ENCODE results near the gene VGLL4.

Gene VGLL4

DNA sequence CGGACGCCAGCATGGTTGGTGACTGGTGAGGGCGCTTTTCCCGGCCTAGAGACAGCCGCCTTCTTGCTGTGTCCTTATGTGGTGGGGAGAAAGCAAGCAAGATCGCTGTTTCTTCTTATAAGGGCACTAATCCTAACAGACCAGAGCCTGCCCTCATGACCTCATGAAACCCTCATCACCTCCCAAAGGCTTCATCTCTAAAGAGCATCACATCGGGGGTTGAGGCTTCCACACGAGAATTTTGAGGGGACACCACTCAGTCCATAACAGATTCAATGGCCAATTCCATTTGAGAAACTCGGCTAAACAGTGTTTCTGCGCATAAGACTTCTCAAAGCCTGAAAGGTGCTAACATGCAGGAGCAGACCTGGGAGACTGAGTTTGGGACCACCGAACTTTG, 54.0 kb downstream of the VGLL4 start:
- no peak for DNase-seq (ENCODE audit: low read depth in 2 of 2)
- H3K4me3 ChIP-seq (replicated peaks in 1 of 2; ENCODE audit: low read depth in 2 of 2, low read length in 2 of 2) = no peak overlapping the region
- no peak for TF ChIP-seq CTCF (IDR thresholded peaks at IDR 0.05; ENCODE audit: low read depth, low read length)

- DNase-seq (ENCODE audit: low read depth in 2 of 2) = no peak
- no peak overlapping the region for H3K4me3 ChIP-seq (replicated peaks in 1 of 2; ENCODE audit: low read depth in 2 of 2, low read length in 2 of 2)
- no peak for TF ChIP-seq CTCF (IDR thresholded peaks at IDR 0.05; ENCODE audit: low read depth, low read length)
These were observed 55.0 kb downstream of the VGLL4 start for GRCh38 chr3:11588755-11589154.

DNA sequence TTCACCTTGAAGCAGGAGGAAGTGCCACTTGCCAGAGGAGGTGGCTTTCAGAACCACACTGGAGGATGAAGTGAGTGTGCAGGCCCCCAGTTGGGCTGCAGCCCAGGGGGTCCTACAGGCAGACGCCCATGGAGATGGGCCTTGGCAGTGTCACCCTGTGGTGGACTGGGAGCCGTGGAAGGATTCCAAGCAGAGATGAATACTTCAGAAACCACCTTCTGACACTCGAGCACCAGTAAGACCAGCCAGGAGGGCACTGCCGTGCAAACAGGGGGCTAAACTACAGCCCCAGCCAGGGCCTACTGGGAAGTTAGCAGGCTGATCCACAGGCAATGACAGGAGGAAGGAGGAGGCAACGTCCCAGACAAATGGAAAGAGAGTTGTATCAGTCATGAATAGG, 55.4 kb downstream of the VGLL4 start:
- no peak for DNase-seq (ENCODE audit: low read depth in 2 of 2)
- TF ChIP-seq CTCF (IDR thresholded peaks at IDR 0.05; ENCODE audit: low read depth, low read length) = no peak

GRCh38 chr3:11587766-11588165, 55.9 kb downstream of the VGLL4 start:
- no peak for DNase-seq (ENCODE audit: low read depth in 2 of 2)
- TF ChIP-seq CTCF (IDR thresholded peaks at IDR 0.05; ENCODE audit: low read depth, low read length) = no peak
- H3K4me3 ChIP-seq (replicated peaks in 1 of 2; ENCODE audit: low read depth in 2 of 2, low read length in 2 of 2) = no peak overlapping the region

More for the DNA sequence above, 55.4 kb downstream of the VGLL4 start:
- no peak overlapping the region for H3K4me3 ChIP-seq (replicated peaks in 1 of 2; ENCODE audit: low read depth in 2 of 2, low read length in 2 of 2)

DNA sequence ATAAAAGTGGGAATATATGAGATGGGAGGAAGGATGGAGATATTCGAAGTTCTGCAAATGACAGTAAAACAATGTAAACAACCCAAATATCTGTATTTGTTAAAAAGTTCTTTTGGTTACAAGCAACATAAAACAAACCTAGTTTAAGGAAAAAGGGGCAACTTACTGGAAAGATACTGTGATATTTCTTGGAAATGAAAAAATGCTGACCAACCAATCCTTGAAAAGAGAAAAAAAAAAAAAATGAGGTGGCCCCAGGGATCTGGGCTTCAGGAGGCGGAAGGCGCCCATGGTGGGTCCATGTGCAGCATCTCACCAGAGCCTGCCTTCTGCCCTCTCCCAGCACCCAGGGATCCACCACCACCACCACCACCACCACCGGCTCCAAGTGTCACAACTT, 59.1 kb downstream of the VGLL4 start:
- TF ChIP-seq CTCF (IDR thresholded peaks at IDR 0.05; ENCODE audit: low read depth, low read length) = no peak
- H3K4me3 ChIP-seq (replicated peaks in 1 of 2; ENCODE audit: low read depth in 2 of 2, low read length in 2 of 2) = no peak overlapping the region
- no peak for DNase-seq (ENCODE audit: low read depth in 2 of 2)

- TF ChIP-seq CTCF (IDR thresholded peaks at IDR 0.05; ENCODE audit: low read depth, low read length) = no peak
- H3K4me3 ChIP-seq (replicated peaks in 1 of 2; ENCODE audit: low read depth in 2 of 2, low read length in 2 of 2) = no peak overlapping the region
- DNase-seq (ENCODE audit: low read depth in 2 of 2) = peak; percentile 32 to 66
These were observed 60.1 kb downstream of the VGLL4 start for GRCh38 chr3:11583638-11584046.

DNA sequence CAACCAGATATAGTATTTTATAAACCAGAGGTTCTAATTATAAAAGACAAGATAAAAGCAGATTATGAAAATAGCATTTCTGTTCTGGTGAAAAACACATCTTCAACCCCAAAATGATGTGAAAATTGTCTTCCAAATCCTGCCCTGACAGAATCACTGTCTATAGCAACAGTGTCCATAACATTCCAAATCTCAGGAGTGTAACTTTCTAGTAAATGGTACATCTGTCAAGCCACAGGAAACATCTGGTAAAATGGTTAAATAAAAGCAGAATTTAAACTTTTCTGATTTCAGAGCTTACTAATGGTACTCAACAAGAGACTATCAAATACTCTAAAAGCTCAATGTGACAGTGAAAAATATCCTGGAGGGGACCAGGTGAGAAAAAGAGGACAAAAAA, 60.5 kb downstream of the VGLL4 start:
- no peak for TF ChIP-seq CTCF (IDR thresholded peaks at IDR 0.05; ENCODE audit: low read depth, low read length)
- DNase-seq (ENCODE audit: low read depth in 2 of 2) = peak; percentile 40 to 49
- H3K4me3 ChIP-seq (replicated peaks in 1 of 2; ENCODE audit: low read depth in 2 of 2, low read length in 2 of 2) = no peak overlapping the region

Data from cardiac fibroblast (primary cell).